ENCODE measurements around the gene RAPSN.

RAPSN gene

DNA sequence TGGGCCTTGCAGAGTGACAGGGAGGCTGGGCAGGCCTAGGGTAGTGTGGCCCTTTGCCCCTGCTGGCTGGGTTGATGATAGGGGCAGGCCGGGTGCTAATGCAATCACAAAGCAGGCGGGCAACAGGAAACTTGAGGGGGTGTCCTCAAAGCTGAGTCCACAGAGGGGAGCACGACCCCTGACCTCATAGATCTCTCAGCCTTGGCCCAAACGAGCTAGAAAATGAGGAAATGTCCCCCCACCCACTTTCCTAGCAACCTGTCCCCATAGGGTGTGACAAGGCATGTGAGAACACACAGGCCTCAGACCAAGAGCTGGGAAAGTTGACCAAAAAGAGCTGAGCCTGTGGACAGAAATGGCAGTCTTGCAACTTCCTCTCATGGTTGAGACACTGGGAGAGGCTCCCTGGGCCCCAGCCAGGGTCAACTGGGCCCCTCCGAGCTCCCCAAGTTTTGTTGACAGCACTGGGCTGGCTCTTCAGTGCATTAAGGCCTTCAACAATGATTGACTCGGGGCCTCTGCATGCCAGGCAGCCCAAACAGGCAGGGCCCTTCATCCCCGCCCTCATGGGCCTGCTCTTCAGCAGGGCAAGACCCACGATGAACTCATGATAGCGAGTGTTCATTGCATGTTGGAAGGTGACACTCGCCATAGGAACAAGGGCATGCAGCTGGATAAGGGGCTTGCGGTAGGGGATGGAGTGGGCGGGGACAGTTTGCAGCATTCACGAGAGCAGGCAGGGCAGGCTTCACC, 60.8 kb downstream of the RAPSN start:
- DNase-seq, result no peak
